HepG2 (cell line): ENCODE data around the gene COPS3. TPM values are rescaled to one million over a fixed set of nuclear protein-coding genes. Genes with fewer than 3 reads are reported as not detected.

Experiments
- BORCS8-MEF2B ChIP-seq: sonication (generic); formaldehyde crosslinking; IDR thresholded peaks from 2 replicates; pipeline ENCODE4 v1.8.0; 2022; ENCODE audit warnings: mild to moderate bottlenecking, missing genetic modification reagents
- DDIT3 ChIP-seq: sonication (generic); formaldehyde crosslinking; IDR thresholded peaks from 2 replicates; pipeline ENCODE4 v1.4.0; 2020; ENCODE audit warnings: mild to moderate bottlenecking, missing genetic modification reagents
- FOXP1 ChIP-seq, 2 experiments: fragments of 450-650 bp in 1 of 2; IDR thresholded peaks; 2 replicates each; pipeline ENCODE4 v1.6.1; 2017 to 2018; ENCODE audit warnings: antibody characterized with exemption in 1 of 2
- HCFC1 ChIP-seq: fragments of 150-350 bp; IDR thresholded peaks from 2 replicates; pipeline ENCODE4 v1.6.1; 2014; ENCODE audit warnings: low read depth, low read length
- ZNF337 ChIP-seq: sonication (generic); formaldehyde crosslinking; IDR thresholded peaks from 2 replicates; pipeline ENCODE4 v1.5.1; 2020; ENCODE audit warnings: missing genetic modification reagents, low read depth, mild to moderate bottlenecking, borderline replicate concordance
- polyA plus RNA-seq, 8 experiments: library from polyadenylated mRNA; depleted of rRNA in 3 of 8; stranded (reverse) in 7 of 8; unstranded in 1 of 8; fragments of >200 nt; fragmentation: Illumina TruSeq in 4 of 8; extraction: Trizol in 4 of 8; gene quantifications; 2 replicates each; pipeline versions ENCODE4 v1.2.1 to v1.2.3, GENCODE V29; 2011 to 2016; ENCODE audit warnings: low read depth in 4 of 8, missing spikeins in 1 of 8, mixed read lengths in 1 of 8; ENCODE audit not compliant: insufficient read depth in 1 of 8
- total RNA-seq, 5 experiments: library from RNA; depleted of rRNA; stranded (reverse); fragments of >200 nt; fragmentation: Illumina TruSeq; extraction: Trizol; gene quantifications; 2 replicates each; pipeline ENCODE4 v1.2.3, GENCODE V29; 2016; ENCODE audit warnings: low read depth in 1 of 5
- TF ChIP-seq, protein P1 (sequence below): sonication (generic); formaldehyde crosslinking; IDR thresholded peaks from one replicate; pipeline ENCODE4 v1.5.1; 2020; ENCODE audit warnings: mild to moderate bottlenecking, missing genetic modification reagents; ENCODE audit errors: not compliant biosample characterization
- TF ChIP-seq, protein P2 (sequence below): sonication (generic); formaldehyde crosslinking; IDR thresholded peaks from 2 replicates; pipeline ENCODE4 v1.5.1; 2020; ENCODE audit warnings: mild to moderate bottlenecking, missing genetic modification reagents, borderline replicate concordance

COPS3 gene
- total and polyA plus RNA-seq, 2 of the 13 experiments (the other 11 are each of a cell fraction or from before 2014, with no cell fraction given), result 46.3 to 103 TPM

- TF ChIP-seq, protein P1, sequence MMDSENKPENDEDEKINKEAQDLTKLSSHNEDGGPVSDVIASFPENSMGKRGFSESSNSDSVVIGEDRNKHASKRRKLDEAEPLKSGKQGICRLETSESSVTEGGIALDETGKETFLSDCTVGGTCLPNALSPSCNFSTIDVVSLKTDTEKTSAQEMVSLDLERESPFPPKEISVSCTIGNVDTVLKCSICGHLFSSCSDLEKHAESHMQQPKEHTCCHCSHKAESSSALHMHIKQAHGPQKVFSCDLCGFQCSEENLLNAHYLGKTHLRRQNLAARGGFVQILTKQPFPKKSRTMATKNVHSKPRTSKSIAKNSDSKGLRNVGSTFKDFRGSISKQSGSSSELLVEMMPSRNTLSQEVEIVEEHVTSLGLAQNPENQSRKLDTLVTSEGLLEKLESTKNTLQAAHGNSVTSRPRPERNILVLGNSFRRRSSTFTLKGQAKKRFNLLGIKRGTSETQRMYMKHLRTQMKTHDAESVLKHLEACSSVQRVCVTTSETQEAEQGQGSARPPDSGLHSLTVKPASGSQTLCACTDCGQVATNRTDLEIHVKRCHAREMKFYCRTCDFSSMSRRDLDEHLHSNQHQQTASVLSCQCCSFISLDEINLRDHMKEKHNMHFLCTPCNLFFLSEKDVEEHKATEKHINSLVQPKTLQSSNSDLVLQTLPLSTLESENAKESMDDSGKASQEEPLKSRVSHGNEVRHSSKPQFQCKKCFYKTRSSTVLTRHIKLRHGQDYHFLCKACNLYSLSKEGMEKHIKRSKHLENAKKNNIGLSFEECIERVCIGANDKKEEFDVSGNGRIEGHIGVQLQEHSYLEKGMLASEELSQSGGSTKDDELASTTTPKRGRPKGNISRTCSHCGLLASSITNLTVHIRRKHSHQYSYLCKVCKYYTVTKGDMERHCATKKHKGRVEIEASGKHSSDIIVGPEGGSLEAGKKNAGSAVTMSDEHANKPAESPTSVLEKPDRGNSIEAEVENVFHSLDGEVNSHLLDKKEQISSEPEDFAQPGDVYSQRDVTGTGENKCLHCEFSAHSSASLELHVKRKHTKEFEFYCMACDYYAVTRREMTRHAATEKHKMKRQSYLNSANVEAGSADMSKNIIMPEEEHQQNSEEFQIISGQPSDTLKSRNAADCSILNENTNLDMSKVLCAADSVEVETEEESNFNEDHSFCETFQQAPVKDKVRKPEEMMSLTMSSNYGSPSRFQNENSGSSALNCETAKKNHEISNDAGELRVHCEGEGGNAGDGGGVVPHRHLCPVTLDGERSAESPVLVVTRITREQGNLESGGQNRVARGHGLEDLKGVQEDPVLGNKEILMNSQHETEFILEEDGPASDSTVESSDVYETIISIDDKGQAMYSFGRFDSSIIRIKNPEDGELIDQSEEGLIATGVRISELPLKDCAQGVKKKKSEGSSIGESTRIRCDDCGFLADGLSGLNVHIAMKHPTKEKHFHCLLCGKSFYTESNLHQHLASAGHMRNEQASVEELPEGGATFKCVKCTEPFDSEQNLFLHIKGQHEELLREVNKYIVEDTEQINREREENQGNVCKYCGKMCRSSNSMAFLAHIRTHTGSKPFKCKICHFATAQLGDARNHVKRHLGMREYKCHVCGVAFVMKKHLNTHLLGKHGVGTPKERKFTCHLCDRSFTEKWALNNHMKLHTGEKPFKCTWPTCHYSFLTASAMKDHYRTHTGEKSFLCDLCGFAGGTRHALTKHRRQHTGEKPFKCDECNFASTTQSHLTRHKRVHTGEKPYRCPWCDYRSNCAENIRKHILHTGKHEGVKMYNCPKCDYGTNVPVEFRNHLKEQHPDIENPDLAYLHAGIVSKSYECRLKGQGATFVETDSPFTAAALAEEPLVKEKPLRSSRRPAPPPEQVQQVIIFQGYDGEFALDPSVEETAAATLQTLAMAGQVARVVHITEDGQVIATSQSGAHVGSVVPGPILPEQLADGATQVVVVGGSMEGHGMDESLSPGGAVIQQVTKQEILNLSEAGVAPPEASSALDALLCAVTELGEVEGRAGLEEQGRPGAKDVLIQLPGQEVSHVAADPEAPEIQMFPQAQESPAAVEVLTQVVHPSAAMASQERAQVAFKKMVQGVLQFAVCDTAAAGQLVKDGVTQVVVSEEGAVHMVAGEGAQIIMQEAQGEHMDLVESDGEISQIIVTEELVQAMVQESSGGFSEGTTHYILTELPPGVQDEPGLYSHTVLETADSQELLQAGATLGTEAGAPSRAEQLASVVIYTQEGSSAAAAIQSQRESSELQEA (CRISPR knock-in tag), result no peak
- TF ChIP-seq, protein P2, sequence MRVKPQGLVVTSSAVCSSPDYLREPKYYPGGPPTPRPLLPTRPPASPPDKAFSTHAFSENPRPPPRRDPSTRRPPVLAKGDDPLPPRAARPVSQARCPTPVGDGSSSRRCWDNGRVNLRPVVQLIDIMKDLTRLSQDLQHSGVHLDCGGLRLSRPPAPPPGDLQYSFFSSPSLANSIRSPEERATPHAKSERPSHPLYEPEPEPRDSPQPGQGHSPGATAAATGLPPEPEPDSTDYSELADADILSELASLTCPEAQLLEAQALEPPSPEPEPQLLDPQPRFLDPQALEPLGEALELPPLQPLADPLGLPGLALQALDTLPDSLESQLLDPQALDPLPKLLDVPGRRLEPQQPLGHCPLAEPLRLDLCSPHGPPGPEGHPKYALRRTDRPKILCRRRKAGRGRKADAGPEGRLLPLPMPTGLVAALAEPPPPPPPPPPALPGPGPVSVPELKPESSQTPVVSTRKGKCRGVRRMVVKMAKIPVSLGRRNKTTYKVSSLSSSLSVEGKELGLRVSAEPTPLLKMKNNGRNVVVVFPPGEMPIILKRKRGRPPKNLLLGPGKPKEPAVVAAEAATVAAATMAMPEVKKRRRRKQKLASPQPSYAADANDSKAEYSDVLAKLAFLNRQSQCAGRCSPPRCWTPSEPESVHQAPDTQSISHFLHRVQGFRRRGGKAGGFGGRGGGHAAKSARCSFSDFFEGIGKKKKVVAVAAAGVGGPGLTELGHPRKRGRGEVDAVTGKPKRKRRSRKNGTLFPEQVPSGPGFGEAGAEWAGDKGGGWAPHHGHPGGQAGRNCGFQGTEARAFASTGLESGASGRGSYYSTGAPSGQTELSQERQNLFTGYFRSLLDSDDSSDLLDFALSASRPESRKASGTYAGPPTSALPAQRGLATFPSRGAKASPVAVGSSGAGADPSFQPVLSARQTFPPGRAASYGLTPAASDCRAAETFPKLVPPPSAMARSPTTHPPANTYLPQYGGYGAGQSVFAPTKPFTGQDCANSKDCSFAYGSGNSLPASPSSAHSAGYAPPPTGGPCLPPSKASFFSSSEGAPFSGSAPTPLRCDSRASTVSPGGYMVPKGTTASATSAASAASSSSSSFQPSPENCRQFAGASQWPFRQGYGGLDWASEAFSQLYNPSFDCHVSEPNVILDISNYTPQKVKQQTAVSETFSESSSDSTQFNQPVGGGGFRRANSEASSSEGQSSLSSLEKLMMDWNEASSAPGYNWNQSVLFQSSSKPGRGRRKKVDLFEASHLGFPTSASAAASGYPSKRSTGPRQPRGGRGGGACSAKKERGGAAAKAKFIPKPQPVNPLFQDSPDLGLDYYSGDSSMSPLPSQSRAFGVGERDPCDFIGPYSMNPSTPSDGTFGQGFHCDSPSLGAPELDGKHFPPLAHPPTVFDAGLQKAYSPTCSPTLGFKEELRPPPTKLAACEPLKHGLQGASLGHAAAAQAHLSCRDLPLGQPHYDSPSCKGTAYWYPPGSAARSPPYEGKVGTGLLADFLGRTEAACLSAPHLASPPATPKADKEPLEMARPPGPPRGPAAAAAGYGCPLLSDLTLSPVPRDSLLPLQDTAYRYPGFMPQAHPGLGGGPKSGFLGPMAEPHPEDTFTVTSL (CRISPR knock-in tag), result no peak
- no peak for TF ChIP-seq HCFC1
- TF ChIP-seq BORCS8-MEF2B (CRISPR knock-in tag), result no peak
- no peak for TF ChIP-seq DDIT3 (CRISPR knock-in tag)
- TF ChIP-seq FOXP1 (IDR thresholded peaks at IDR 0.05), result no peak
- TF ChIP-seq FOXP1 (CRISPR knock-in tag; IDR thresholded peaks at IDR 0.05), result no peak
- no peak for TF ChIP-seq ZNF337 (CRISPR knock-in tag)
Observed at GRCh38 chr17:17225901-17226300, 55.1 kb downstream of the COPS3 start (continued).
